ENCODE results near the gene OR4D1.

OR4D1 gene

DNA sequence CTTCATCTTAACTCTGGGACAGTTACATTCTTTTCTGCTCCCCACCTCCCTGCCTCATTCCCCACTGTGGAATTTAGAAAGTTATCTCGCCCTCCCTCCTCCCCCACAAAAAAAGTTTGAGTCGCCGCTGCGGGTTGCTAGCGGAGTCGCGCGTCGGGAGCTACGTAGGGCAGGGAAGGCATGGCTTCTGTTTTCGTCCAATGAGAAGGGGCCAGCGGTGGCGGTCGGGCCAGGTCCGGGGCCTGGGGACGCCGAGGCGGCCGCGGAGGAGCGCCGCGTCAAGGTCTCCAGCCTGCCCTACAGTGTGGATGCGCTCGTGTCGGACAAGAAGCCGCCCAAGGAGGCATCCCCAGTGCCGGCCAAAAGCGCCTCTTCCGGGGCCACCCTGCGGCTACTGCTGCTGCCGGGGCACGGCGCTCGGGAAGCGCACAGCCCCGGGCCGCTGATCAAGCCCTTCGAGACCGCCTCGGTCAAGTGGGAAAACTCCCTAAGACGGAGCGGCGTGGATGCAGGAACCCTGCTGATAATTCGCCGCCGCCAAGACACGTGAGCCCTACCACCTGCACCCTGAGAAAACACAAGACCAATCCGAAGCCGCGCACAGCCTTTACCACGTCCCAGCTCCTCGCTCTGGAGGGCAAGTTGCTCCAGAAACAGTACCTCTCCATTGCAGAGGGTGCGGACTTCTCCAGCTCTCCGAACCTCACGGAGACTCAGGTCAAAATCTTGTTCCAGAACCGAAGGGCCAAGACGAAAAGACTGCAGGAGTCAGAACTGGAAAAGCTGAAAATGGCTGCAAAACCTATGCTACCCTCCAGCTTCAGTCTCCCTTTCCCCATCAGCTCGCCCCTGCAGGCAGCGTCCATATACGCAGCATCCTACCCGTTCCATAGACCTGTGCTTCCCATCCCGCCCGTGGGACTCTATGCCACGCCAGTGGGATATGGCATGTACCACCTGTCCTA is 8.9 kb downstream of the OR4D1 start:
- DNase-seq, result peak; percentile 19 to 38

DNA sequence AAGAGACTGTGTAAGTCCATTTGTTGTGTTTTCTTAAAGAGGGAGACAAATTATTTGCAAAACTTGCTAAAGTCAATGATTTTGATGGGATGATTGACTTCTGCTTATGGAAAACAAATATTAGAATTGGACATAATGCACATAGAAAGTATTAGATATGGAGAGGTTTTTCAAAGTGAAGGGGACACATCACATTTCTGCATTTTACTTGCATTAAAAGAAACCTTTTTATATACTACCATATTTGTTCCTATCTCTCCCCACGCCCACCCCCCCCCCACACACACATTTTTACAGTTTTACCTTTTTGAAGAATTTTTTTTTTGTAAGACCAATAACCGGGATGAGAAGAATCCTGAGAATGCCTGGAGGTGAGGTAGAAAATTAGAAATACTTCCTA is 10.0 kb downstream of the OR4D1 start:
- no peak for DNase-seq

DNA sequence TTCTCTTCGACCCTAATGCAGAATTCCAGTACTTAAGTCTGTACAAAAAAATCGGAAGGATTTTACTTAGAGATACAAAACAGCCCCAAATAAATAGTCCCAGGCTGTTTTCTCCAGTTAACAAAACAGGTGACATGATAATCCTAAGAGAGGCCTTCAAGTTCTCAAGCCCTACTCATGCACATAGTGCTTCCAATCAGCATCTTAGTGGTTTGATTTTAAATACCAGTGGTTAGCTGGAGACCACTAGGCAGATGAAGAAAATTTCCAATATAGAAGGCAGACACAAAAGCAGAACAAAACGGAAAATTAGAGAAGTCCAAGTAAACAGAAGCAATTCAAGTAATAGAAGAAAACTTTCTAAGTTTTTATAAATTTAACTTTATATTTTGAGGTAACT is 13.4 kb downstream of the OR4D1 start:
- no peak for DNase-seq

DNA sequence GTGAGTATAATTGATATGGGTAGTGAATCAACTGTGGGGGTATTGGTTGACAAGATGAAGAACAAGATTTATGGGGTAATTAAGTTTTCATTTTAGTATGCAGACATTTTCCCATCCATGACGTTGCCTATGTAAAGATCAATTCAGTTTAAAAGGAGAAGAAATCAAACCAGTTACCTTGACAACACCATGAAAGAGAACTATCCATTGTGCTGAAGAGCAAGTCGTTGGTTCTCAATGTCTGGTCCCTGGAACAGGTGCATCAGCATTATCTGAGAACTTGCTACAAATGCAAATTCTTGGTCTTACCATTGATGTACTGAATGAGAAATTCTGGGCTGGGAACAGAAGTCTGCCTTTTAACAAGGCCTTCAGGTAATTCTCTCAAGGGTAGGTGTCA is 17.8 kb downstream of the OR4D1 start:
- no peak for DNase-seq

DNA sequence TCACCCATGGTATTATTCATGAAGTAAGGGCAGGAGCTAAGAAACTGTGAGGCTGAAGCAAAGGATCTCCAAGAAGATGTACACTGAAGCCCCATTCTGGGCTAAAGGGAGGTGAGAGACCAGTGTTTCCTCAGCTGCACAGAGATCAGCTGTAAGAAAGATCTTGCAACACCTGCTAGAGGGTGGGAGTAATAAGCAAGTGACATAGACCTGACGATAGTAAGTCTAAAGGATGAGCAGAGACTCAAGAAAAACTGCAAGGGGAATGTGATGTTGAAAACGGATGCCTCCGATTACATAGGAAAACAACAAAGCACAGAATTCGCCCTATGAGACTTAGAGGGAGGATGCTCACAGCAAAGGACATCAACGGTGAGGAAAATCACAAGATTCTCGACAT is 18.5 kb downstream of the OR4D1 start, which contains the start of gene OR4D2:
OR4D2 (plus strand) TSS at position 301 of the 400 bp plus-strand sequence. CDS start 2,674 bp downstream, outside the sequence.
- DNase-seq, result no peak

DNA sequence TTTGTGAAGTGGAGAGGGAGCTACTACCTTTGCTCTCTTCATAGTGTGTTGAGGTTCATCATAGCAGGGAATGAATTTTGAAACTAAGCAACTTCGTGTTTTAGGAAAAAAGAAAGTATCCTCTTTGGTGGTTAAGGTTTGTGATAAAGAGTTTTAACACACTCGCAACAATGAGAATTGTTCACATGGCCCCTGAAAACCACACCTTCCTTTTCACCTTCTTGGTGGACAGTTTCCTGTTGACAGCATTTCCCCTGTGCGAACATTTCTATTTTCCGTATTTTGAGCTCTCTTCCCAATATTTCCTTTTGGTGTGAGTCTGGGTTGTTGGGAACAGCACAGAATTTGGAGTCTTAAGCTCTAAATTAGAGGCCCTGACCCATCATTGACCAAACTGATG is 22.4 kb downstream of the OR4D1 start:
- no peak for DNase-seq

DNA sequence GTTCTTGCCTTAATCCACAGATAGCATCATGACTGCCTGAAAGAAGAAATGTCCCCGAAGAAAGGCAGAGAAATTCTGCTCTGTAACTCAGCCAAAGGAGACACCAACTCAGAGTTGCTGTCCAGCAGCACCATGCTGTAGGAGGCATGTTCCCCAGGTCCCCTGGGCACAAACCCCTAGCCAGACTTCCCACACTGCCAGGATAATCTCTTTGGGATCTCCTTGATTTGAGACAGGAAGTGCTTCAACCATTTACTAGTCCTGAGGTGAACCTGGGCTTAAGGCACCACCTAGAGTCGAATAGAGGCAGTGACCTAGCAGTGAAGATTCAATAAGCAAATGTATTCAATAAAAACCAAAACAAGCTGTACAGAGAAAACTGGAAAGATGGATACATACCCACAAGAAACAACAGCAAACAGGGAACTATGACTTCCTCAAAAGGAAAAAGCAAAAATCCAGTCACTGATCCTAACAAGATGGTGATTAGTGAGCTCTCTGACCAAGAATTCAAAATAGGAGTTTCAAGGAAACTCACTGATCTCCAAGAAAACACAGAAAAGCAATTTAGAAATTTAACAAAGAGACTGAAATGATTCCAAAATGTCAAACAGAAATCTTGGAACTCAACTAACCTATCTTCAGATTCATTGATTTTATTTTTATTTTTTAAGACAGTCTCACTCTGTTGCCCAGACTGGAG is 24.3 kb downstream of the OR4D1 start:
- no peak for DNase-seq

DNA sequence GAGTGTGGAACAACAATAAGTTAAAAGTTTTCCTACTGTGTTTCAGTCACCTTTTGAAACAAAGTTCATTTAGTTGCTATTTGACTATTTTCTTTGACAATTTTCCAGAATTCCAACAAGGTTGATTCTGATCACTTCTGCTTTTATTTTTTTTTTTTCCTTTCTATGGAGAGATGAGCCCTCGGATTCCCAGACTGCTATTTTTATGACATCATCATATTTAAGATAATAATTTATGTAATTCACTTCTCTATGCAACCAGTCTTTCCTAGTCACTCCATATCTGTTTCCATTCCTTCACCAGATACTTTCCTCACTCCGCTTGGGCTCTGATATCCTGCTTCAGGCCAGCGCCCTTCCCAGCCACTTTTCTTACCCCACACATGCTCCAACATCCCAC is 26.7 kb downstream of the OR4D1 start:
- DNase-seq, result no peak

DNA sequence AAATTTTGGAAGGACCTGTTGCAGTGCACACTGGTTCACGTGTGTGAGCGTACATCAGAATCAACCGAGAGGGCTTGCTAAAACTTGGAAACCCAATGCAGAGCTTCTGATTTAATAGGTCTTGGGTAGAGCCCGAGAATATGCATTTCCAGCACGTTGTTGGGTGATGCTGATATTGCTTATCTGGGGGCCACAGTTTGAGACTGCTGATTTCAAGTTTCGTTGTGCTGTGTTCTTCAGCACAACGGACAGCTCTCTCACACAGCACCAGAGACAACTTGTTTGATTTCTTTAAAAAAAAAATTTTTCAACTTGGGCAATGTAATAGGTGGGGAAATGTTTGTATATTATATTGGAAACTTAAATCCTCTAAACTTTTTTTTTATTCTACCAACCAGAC is 28.0 kb downstream of the OR4D1 start:
- DNase-seq, result no peak

DNA sequence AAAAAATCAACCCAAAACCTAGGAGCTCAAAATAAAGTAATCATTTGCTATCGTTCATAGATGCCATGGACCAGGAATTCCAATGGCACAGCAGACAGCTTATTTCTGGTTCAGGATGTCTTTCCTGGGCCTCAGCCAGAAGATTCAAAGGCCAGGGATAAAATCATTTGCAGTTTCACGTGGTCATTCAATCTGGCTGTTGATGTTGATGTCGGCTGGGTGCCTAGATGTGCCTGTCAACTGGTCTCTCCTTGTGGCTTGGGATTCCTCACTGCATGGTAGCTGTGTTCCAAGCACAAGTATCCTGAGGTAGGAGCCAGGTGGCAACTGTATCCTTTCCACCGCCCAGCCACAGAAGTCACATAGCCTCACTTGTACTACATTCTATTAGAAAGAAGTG is 33.6 kb downstream of the OR4D1 start:
- no peak for DNase-seq

DNA sequence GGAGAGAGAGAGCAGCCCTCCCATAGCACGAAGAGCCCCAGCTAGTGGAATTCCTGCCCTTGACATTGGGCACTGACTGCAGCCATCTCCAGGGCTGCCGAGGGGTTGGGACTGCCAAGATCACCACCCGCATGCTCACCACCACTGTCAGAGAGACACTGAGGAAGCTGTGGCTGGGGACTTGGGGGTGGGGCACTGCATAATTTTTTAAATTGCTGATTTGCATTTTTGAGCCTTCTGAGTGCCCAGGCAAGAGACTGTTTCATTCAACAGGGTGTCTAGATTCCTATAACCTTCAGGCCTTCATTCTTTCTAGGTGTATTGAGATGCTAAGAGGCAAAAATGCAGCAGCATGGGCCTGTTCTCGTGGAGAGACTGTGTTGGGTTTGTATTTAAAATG is 35.3 kb downstream of the OR4D1 start:
- no peak for DNase-seq

DNA sequence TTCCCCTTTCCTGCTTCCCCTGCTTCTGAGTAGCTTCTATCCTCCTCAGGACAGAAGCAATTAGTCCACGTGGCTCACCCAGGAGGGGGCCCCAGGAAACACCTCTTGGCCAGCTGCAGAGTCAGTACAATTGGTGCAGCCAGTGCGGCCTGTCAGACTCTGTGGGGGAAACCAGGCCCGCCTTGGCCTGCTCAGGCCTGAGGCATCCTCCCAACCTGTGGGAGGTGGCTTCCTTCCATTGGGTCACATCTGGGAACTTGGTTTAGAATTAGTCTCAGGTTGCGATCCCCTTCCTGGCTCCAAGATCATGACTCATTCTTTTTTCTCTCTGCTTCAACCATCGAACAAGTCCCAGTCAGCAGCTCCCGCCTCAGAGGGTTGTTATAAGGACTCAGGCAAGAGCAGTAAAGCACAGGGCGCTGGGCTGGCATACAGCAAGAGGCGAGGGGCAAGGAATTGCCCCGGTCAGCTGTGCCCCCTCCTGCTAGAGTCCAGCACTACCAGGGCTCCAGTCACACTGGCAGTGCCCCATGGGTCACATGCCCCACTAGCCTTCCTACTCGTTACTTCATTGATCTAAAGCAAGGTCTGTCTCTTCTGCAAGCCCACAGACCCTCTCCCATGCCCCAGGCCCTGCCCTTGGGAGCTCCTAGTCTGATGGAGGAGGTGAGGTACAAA is 36.3 kb downstream of the OR4D1 start:
- DNase-seq, result no peak

DNA sequence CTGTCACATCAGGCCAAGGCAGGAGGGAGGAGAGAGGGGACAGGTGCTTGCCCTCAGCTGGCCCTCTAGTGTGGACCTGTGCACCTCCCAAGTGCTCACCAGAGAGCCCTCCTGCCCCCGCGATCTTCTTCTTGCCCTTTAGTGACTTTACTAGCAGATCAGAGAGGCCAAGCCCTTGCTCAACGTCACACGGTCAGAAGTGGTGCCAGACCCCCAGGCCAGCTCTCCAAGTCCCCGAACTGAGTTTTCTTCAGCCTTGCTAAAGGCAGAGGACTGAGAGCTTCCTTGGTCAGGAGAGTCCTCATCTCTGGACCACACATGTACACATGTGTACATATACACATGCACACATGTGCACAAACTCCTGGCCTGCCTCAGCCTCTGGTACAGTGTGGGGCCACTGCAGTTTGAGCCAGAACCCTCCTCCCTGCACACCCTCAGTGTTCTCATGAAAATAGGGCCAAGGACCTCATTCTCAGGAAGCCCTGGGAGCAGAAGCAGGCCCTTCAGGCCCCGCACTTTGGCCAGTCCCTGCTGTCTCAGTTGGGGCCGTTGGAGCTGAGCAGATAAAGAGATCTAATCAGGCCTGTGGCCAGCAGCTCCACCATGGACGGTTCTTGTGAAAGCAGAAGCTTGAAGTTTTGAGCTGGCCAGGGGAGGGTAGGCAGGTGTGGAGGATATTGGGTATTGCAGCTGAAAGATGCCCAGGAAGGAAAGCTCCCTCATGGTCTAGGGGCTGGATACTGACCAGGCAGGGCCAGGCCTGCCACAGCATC is 37.0 kb downstream of the OR4D1 start:
- DNase-seq, result no peak

DNA sequence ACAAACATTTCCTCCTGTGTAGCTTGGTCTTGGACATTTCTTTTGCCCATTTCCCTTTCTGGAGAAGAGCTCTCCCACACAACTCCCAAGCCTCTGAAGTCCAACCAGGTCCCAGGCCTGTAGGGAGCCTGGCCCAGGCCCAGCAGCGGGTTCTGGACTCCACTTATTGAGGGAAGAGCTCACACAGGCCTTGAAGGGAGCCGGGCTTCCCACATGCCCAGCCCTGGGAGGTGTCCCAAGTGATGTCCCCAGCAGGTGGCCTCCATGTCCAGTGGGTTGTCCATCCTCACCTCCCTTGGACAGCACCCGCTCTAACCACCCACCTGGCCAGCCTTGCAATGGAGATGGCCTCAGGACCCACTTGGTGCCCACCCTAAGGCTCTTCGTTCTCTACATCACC is 38.4 kb downstream of the OR4D1 start:
- DNase-seq, result no peak

DNA sequence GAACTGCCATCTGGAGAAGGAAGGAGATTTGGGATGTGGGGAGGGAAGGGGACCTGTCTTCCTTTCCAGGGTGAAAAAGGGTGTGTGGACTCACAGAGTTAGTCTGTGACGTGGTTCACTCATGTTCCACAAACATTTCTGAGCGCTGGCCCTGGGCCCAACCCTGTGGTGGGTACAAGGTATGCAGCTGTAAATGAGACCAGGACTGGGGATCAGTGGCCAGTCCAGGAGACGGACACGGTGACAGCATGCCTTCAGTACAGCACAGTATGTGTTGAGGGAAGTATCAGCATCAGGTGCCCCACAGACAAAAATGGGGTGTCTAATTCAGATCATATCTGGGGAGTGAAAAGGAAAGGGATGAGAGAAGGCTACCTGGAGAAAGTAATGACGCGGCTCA is 38.9 kb downstream of the OR4D1 start:
- DNase-seq, result no peak

DNA sequence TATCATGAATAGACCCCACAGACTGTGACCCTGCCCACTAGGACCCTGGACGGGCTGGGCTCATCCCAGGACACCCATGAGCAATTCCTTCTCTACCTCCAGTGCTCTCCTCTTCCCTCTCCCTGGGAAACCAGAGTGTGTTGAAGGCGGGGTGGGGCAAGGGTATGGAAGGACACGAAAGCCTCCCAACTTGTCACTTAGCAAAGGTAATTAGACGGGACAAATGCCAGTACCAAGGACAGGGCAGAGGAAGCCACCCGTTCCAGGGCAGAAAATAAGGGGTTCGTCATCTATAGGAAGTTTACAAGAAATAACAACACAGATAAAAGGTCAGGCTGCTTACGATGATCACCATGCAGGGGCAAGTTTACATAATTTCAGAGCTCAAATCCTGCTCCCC is 39.5 kb downstream of the OR4D1 start:
- DNase-seq, result no peak

DNA sequence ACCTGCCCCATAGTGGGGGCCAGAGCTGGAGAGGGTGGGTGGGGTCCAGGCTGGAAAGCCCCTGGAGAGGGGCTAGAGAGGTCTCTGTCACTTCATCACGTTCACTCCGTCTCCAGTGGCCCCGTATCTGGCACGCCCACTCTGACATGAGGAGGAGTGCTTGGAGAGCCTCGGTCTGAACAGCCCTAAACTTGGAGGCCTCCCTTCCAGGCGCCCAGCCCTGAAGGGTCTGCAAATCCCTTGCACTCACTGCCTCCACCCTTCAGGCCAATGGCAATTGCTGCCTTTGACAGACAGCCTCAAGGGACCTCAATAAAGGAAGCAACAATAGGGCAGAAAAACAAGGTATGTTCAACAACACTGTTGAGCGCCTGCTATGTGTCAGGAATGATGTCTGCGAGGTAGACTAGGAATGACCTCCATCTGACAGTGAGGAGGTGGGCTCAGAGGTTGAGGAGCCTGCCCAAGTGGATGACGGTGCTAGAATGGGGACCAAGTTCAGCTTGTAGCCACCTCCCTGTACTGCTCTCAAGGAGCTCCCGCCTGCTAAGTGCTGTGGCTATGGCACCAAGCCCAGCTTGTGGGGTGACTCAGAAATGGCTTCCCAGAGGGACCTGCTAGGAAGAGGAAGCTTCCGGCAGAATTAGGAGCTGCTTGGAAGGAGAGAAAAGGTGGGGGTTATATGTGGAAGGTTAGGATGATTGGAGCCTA is 41.4 kb downstream of the OR4D1 start:
- DNase-seq, result no peak

DNA sequence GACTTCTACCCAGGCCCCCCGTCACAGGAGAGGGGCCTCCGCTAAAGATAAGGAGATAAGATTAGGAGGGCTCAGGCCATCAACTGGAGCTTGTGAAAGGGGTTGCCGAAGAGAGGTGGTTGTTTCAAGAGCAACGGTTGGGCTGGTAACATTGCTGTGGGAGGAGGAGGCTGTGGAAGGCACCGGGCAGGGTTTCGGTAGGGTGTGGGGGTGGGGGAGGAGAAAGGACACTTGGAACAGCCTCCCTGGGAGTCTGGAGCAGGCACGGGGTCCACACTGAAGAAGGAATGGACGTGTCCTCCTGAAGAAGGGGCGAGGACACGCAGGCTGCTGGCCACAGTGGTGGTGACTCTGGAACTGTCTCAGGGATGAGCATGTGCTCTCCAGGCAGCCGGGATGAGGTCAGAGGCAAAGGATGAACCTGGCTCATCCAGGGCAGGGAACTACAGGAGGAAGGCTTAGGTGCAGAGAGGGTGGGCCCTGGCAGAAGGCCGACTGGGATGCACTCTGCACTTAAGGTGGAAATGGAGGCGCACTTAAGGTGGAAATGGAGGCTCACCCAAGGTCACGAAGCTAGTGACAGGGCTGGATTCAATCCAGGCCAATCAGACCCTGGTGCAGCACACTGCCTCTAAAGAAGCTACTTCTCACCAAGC is 43.2 kb downstream of the OR4D1 start:
- DNase-seq, result no peak

DNA sequence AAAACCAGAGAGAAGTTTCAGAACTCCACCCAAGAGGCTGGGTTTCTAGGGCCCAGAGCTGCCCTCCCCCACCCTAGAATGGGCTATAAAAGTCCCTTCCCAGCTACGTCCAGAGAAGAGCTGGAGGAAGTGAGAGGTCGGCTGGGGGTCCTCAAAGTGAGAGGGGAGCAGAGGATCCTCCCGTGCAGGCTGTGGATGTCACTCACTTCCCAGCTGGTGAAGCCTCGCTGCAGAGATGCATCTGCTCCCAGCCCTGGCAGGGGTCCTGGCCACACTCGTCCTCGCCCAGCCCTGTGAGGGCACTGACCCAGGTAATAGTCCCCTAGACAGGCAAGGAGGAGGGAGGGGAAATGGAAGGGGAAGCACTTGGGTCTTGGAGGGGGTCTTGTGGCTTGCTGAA is 44.4 kb downstream of the OR4D1 start, which contains the start of gene EPX:
EPX (plus strand) TSS at position 115 of the 400 bp plus-strand sequence; CDS start at position 236, 121 bp downstream.
- DNase-seq, result no peak

DNA sequence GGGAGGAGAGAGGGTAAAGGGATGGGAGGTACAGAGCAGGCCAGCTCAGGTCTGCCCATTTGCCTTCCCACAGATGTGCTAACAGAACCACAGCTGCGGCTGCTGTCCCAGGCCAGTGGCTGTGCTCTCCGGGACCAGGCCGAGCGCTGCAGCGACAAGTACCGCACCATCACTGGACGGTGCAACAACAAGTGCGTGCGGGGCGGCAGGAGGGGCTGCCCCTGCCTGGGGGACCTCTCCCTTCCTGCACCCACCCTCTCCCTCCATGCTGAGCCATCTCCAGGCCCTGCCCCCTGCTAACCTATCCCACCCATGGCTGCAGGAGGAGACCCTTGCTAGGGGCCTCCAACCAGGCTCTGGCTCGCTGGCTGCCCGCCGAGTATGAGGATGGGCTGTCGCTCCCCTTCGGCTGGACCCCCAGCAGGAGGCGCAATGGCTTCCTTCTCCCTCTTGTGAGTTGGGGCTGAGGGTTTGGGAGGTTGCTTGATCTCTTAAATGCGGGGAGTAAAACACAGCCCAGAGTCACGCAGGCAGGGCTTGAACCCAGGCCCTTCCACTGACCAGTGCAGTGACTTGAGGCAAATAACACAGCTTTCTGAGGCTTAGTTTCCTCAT is 45.6 kb downstream of the OR4D1 start:
- DNase-seq, result no peak
